GM23338 (cell line): ENCODE measurements around the gene TNNT1. TPM values are rescaled to one million over a fixed set of nuclear protein-coding genes. Genes with fewer than 3 reads are reported as not detected.
A peak's percentile ranks its signal among the peaks of the same experiment; 100 is the strongest.

Source experiments
- ATAC-seq: fragments of 200-7000 bp; cut with Tn5 transposase; 3 replicates; pipeline ENCODE4 v1.9.1; 2020
- DNase-seq: peaks from one replicate; pipeline ENCODE4 v3.0.0-alpha.2; 2015; ENCODE audit warnings: low spot score
- H2AFZ ChIP-seq: fragments of 200-600 bp; sonication (generic); 2 replicates; pipeline ENCODE4 v1.8.0; 2016; ENCODE audit warnings: antibody characterized with exemption, mild to moderate bottlenecking, moderate library complexity
- H3F3A ChIP-seq: fragments of 200-600 bp; sonication (generic); replicated peaks from 2 replicates; pipeline ENCODE4 v1.8.0; 2017; ENCODE audit warnings: antibody characterized with exemption, mixed run types, low read depth
- H3K27ac ChIP-seq: fragments of 200-600 bp; sonication (generic); 2 replicates; pipeline ENCODE4 v1.6.1; 2016; ENCODE audit warnings: low read depth
- H3K27me3 ChIP-seq: fragments of 200-600 bp; sonication (generic); 2 replicates; pipeline ENCODE4 v1.8.0; 2016; ENCODE audit warnings: mild to moderate bottlenecking, mixed run types, moderate library complexity; ENCODE audit not compliant: insufficient read depth
- H3K36me3 ChIP-seq: fragments of 200-600 bp; sonication (generic); 2 replicates; pipeline ENCODE4 v1.8.0; 2016; ENCODE audit warnings: mild to moderate bottlenecking; ENCODE audit not compliant: insufficient read depth
- H3K4me1 ChIP-seq: fragments of 200-600 bp; sonication (generic); 2 replicates; pipeline ENCODE4 v1.8.0; 2016; ENCODE audit warnings: mild to moderate bottlenecking, moderate library complexity; ENCODE audit not compliant: insufficient read depth
- H3K4me2 ChIP-seq: fragments of 200-600 bp; sonication (generic); 2 replicates; pipeline ENCODE4 v1.7.1; 2017; ENCODE audit warnings: mixed run types
- H3K4me3 ChIP-seq: fragments of 200-600 bp; sonication (generic); 2 replicates; pipeline ENCODE4 v1.6.1; 2016; ENCODE audit warnings: mixed run types
- H3K79me2 ChIP-seq: fragments of 200-600 bp; sonication (generic); replicated peaks from 2 replicates; pipeline ENCODE4 v1.8.0; 2017; ENCODE audit warnings: mild to moderate bottlenecking; ENCODE audit not compliant: insufficient read depth
- H3K9me2 ChIP-seq: fragments of 200-600 bp; sonication (generic); 2 replicates; pipeline ENCODE4 v1.8.0; 2017; ENCODE audit not compliant: insufficient read depth
- H4K20me1 ChIP-seq: fragments of 200-600 bp; sonication (generic); replicated peaks from 2 replicates; pipeline ENCODE4 v1.8.0; 2017; ENCODE audit warnings: mild to moderate bottlenecking; ENCODE audit not compliant: insufficient read depth
- H3K27ac Mint-ChIP-seq: 2 replicates; pipeline ENCODE4 v1.8.0; 2020; ENCODE audit warnings: inconsistent platforms, mild to moderate bottlenecking, moderate library complexity, mixed read lengths
- H3K27me3 Mint-ChIP-seq: 3 replicates; pipeline ENCODE4 v1.8.0; 2022; ENCODE audit warnings: low read depth, mild to moderate bottlenecking, moderate library complexity, mixed read lengths, inconsistent platforms; ENCODE audit not compliant: insufficient read depth, poor library complexity
- H3K36me3 Mint-ChIP-seq: 3 replicates; pipeline ENCODE4 v1.8.0; 2021; ENCODE audit warnings: low read depth, mild to moderate bottlenecking, inconsistent platforms, moderate library complexity, mixed read lengths
- H3K4me1 Mint-ChIP-seq: 3 replicates; pipeline ENCODE4 v1.8.0; 2020; ENCODE audit warnings: mild to moderate bottlenecking, inconsistent platforms, mixed read lengths
- H3K4me3 Mint-ChIP-seq: 3 replicates; pipeline ENCODE4 v1.8.0; 2021; ENCODE audit warnings: moderate library complexity, mild to moderate bottlenecking, inconsistent platforms, mixed read lengths
- H3K9me3 Mint-ChIP-seq: 3 replicates; pipeline ENCODE4 v1.8.0; 2020; ENCODE audit warnings: moderate library complexity, mild to moderate bottlenecking, inconsistent platforms, mixed read lengths
- CREB1 ChIP-seq: fragments of 250-450 bp; sonication (Bioruptor Pico); IDR thresholded peaks from 2 replicates; pipeline ENCODE4 v1.5.0; 2020; ENCODE audit warnings: low read depth, mild to moderate bottlenecking, moderate library complexity
- EZH2 ChIP-seq: fragments of 200-600 bp; sonication (generic); IDR thresholded peaks from one replicate; pipeline ENCODE4 v1.8.0; 2017; ENCODE audit warnings: antibody characterized with exemption, mild to moderate bottlenecking, low read depth; ENCODE audit not compliant: unreplicated experiment
- STAT1 ChIP-seq: IDR thresholded peaks from one replicate; pipeline ENCODE4 v1.6.1; 2016; ENCODE audit warnings: antibody characterized with exemption; ENCODE audit not compliant: unreplicated experiment
- ZNF331 ChIP-seq: fragments of 250-450 bp; sonication (Bioruptor Pico); IDR thresholded peaks from 2 replicates; pipeline ENCODE4 v1.5.0; 2020; ENCODE audit warnings: low read depth, mild to moderate bottlenecking, moderate library complexity
- polyA plus RNA-seq: library from polyadenylated mRNA; unstranded; fragments of >200 nt; fragmentation: Nextera tagmentation; extraction: Ambion mirVana; gene quantifications from 2 replicates; pipeline ENCODE4 v1.2.1, GENCODE V29; 2016
- total RNA-seq: library from RNA; depleted of rRNA; stranded (reverse); fragments of >200 nt; shearing (Covaris generic); gene quantifications from 2 replicates; pipeline ENCODE4 v1.2.3, GENCODE V29; 2014
- TF ChIP-seq, protein P1 (sequence below): IDR thresholded peaks from 2 replicates; pipeline ENCODE4 v1.6.1; 2016; ENCODE audit warnings: antibody characterized with exemption
- TF ChIP-seq, protein P2 (sequence below): fragments of 250-450 bp; sonication (Bioruptor Pico); IDR thresholded peaks from 2 replicates; pipeline ENCODE4 v1.5.0; 2020; ENCODE audit warnings: mild to moderate bottlenecking, moderate library complexity
- TF ChIP-seq, protein P3 (sequence below): IDR thresholded peaks from one replicate; pipeline ENCODE4 v1.6.1; 2018; ENCODE audit warnings: antibody characterized with exemption; ENCODE audit not compliant: unreplicated experiment

The TNNT1 gene
- total and polyA plus RNA-seq, 2 experiments from 2014 or later, result 59.3 to 150 TPM

DNA sequence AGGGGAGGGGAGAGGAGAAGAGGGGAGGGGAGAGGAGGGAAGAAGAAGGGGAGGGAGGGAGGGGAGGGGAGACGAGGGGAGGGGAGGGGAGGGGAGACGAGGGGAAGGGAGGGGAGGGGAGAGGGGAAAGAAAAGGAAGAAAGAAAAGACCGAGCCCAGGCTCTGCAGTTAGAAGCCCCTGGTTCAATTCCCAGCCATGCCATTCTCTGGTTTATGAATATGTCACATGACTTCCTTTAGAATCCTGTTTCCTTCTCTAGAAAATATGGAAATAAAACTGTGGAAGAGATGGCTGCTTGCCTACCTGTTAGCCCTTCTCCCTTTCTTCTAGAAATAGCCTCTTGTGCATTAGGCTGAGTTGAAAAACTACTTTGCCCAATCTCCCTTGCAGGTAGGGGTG is 14.3 kb downstream of the TNNT1 start (continued):
- TF ChIP-seq, protein P1, sequence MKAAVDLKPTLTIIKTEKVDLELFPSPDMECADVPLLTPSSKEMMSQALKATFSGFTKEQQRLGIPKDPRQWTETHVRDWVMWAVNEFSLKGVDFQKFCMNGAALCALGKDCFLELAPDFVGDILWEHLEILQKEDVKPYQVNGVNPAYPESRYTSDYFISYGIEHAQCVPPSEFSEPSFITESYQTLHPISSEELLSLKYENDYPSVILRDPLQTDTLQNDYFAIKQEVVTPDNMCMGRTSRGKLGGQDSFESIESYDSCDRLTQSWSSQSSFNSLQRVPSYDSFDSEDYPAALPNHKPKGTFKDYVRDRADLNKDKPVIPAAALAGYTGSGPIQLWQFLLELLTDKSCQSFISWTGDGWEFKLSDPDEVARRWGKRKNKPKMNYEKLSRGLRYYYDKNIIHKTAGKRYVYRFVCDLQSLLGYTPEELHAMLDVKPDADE, result no peak
- TF ChIP-seq, protein P2, sequence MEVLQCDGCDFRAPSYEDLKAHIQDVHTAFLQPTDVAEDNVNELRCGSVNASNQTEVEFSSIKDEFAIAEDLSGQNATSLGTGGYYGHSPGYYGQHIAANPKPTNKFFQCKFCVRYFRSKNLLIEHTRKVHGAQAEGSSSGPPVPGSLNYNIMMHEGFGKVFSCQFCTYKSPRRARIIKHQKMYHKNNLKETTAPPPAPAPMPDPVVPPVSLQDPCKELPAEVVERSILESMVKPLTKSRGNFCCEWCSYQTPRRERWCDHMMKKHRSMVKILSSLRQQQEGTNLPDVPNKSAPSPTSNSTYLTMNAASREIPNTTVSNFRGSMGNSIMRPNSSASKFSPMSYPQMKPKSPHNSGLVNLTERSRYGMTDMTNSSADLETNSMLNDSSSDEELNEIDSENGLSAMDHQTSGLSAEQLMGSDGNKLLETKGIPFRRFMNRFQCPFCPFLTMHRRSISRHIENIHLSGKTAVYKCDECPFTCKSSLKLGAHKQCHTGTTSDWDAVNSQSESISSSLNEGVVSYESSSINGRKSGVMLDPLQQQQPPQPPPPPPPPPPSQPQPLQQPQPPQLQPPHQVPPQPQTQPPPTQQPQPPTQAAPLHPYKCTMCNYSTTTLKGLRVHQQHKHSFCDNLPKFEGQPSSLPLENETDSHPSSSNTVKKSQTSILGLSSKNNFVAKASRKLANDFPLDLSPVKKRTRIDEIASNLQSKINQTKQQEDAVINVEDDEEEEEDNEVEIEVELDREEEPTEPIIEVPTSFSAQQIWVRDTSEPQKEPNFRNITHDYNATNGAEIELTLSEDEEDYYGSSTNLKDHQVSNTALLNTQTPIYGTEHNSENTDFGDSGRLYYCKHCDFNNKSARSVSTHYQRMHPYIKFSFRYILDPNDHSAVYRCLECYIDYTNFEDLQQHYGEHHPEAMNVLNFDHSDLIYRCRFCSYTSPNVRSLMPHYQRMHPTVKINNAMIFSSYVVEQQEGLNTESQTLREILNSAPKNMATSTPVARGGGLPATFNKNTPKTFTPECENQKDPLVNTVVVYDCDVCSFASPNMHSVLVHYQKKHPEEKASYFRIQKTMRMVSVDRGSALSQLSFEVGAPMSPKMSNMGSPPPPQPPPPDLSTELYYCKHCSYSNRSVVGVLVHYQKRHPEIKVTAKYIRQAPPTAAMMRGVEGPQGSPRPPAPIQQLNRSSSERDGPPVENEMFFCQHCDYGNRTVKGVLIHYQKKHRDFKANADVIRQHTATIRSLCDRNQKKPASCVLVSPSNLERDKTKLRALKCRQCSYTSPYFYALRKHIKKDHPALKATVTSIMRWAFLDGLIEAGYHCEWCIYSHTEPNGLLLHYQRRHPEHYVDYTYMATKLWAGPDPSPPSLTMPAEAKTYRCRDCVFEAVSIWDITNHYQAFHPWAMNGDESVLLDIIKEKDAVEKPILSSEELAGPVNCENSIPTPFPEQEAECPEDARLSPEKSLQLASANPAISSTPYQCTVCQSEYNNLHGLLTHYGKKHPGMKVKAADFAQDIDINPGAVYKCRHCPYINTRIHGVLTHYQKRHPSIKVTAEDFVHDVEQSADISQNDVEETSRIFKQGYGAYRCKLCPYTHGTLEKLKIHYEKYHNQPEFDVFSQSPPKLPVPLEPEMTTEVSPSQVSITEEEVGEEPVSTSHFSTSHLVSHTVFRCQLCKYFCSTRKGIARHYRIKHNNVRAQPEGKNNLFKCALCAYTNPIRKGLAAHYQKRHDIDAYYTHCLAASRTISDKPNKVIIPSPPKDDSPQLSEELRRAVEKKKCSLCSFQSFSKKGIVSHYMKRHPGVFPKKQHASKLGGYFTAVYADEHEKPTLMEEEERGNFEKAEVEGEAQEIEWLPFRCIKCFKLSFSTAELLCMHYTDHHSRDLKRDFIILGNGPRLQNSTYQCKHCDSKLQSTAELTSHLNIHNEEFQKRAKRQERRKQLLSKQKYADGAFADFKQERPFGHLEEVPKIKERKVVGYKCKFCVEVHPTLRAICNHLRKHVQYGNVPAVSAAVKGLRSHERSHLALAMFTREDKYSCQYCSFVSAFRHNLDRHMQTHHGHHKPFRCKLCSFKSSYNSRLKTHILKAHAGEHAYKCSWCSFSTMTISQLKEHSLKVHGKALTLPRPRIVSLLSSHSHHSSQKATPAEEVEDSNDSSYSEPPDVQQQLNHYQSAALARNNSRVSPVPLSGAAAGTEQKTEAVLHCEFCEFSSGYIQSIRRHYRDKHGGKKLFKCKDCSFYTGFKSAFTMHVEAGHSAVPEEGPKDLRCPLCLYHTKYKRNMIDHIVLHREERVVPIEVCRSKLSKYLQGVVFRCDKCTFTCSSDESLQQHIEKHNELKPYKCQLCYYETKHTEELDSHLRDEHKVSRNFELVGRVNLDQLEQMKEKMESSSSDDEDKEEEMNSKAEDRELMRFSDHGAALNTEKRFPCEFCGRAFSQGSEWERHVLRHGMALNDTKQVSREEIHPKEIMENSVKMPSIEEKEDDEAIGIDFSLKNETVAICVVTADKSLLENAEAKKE (CRISPR knock-in tag), result no peak
- no peak for TF ChIP-seq STAT1
- no peak for TF ChIP-seq EZH2

DNA sequence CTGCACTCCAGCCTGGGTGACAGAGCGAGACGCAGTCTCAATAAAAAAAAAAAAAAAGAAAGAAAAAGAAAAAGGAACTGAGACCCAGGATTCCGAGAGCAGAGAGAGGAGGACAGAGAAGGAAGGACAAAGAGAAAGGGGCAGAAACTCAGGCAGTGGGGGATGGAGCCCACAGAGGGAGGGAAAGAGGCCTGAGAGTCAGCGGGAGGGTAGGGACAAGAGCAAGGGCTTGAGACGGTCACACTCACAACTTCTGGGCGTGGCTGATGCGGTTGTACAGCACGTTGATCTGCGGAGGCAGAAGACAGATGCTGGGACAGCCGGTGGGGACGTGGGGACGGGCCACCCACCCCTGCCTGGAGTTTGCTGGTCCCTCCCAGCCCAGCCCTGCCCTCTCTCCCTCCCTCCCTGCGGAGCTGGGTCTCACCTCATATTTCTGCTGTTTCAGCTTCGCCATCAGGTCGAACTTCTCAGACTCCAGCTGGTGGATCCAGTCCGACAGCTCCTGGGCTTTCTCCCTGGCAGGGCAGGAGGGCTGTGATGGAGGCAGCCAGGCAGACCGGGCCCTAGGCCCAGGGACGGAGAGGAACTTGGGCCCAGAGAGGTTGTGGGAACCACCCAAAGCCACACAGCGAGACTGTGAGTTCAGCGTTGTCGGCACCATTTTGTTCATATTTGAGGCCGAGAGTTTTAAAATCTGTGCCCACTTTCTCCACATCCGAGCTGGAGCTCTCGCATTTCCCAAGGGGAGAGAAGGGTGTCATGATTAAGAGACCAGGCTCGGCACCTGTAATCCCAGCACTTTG is 15.2 kb downstream of the TNNT1 start:
- DNase-seq (no peak), ATAC-seq (no peak)
- H3K4me2 ChIP-seq, result no peak overlapping the region
- peaks cover 7% of the 10 kb centered on the region; the same call in 1 of the 2 replicates for H3F3A ChIP-seq
- H3K4me3 ChIP-seq, result no peak overlapping the region
- H4K20me1 ChIP-seq, result no peaks in the 10 kb centered on the region; the same call in 1 of the 2 replicates
- peak overlapping the region; percentile 39; the same call in 1 of the 2 replicates for H3K27ac ChIP-seq
- H2AFZ ChIP-seq, result no peak overlapping the region
- no peaks in the 10 kb centered on the region for H3K27me3 ChIP-seq
- Mint-ChIP-seq H3K4me3 (no peak overlapping the region), H3K27me3 (peaks cover 12% of the 10 kb centered on the region), H3K4me1 (peaks cover 28% of the 10 kb centered on the region), H3K27ac (no peak overlapping the region), H3K9me3 (no peaks in the 10 kb centered on the region), H3K36me3 (peaks cover 16% of the 10 kb centered on the region)
- H3K9me2 ChIP-seq, result no peaks in the 10 kb centered on the region
- peaks cover 18% of the 10 kb centered on the region; the same call in 1 of the 2 replicates for H3K4me1 ChIP-seq
- no peaks in the 10 kb centered on the region; the same call in 1 of the 2 replicates for H3K36me3 ChIP-seq
- no peaks in the 10 kb centered on the region for H3K79me2 ChIP-seq
- TF ChIP-seq, protein P3, sequence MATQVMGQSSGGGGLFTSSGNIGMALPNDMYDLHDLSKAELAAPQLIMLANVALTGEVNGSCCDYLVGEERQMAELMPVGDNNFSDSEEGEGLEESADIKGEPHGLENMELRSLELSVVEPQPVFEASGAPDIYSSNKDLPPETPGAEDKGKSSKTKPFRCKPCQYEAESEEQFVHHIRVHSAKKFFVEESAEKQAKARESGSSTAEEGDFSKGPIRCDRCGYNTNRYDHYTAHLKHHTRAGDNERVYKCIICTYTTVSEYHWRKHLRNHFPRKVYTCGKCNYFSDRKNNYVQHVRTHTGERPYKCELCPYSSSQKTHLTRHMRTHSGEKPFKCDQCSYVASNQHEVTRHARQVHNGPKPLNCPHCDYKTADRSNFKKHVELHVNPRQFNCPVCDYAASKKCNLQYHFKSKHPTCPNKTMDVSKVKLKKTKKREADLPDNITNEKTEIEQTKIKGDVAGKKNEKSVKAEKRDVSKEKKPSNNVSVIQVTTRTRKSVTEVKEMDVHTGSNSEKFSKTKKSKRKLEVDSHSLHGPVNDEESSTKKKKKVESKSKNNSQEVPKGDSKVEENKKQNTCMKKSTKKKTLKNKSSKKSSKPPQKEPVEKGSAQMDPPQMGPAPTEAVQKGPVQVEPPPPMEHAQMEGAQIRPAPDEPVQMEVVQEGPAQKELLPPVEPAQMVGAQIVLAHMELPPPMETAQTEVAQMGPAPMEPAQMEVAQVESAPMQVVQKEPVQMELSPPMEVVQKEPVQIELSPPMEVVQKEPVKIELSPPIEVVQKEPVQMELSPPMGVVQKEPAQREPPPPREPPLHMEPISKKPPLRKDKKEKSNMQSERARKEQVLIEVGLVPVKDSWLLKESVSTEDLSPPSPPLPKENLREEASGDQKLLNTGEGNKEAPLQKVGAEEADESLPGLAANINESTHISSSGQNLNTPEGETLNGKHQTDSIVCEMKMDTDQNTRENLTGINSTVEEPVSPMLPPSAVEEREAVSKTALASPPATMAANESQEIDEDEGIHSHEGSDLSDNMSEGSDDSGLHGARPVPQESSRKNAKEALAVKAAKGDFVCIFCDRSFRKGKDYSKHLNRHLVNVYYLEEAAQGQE, result no peak
- TF ChIP-seq CREB1 (CRISPR knock-in tag) (no peak), ZNF331 (CRISPR knock-in tag) (no peak), EZH2 (no peak)
